Prostate gland (tissue), 2 donors: ENCODE data around the gene FCRLA. TPM values are rescaled to one million over a fixed set of nuclear protein-coding genes. Genes with fewer than 3 reads are reported as not detected.

ENCODE experiments used
- DNase-seq: peaks from one replicate; pipeline ENCODE4 v3.0.0-alpha.2; 2019; ENCODE audit warnings: low spot score
- H3K27ac ChIP-seq, 2 donors: fragments of 200-600 bp; sonication (generic); 2 replicates each; pipeline ENCODE4 v1.5.1; 2017 to 2019
- H3K27me3 ChIP-seq: fragments of 200-600 bp; sonication (generic); replicated peaks from 2 replicates; pipeline ENCODE4 v1.5.1; 2019; ENCODE audit not compliant: insufficient read depth
- H3K36me3 ChIP-seq, 2 donors: fragments of 200-600 bp; sonication (generic); 1 replicate in 1 of 2; 2 replicates in 1 of 2; pipeline versions ENCODE4 v1.5.1 to v1.8.1; 2017 to 2019
- H3K4me1 ChIP-seq: fragments of 200-600 bp; sonication (generic); replicated peaks from 2 replicates; pipeline ENCODE4 v1.5.1; 2019
- H3K4me3 ChIP-seq, 2 donors: fragments of 200-600 bp; sonication (generic); 2 replicates each; pipeline ENCODE4 v1.5.1; 2017 to 2019
- H3K9me3 ChIP-seq: fragments of 200-600 bp; sonication (generic); 2 replicates; pipeline ENCODE4 v1.5.1; 2017
- CTCF ChIP-seq, 4 experiments: fragments of 200-600 bp in 2 of 4; fragments of 450-650 bp in 2 of 4; sonication (generic) in 2 of 4; IDR thresholded peaks; 1 replicate in 3 of 4; 2 replicates in 1 of 4; pipeline ENCODE4 v1.5.1; 2016 to 2019; ENCODE audit warnings: antibody characterized with exemption in 4 of 4, mild to moderate bottlenecking in 2 of 4, moderate library complexity in 2 of 4
- POLR2A ChIP-seq: fragments of 450-650 bp; IDR thresholded peaks from one replicate; pipeline ENCODE4 v1.6.1; 2016; ENCODE audit warnings: antibody characterized with exemption, mild to moderate bottlenecking
- POLR2AphosphoS5 ChIP-seq: sonication (generic); formaldehyde crosslinking; IDR thresholded peaks from one replicate; pipeline ENCODE4 v1.6.1; 2017; ENCODE audit warnings: antibody characterized with exemption
- WGBS: methylation state at CpG from one replicate; pipeline ENCODE4 v1.1.5; 2018; 5-methylcytosine and 5-hydroxymethylcytosine counted together
- intact Hi-C: fragments of 100-400 bp; cut with DNase I; formaldehyde crosslinking; loops from one replicate; pipeline ENCODE4 v1.14.2; 2022
- total RNA-seq, 2 donors: library from RNA; depleted of rRNA; stranded (reverse); fragments of >200 nt; gene quantifications; one replicate each; pipeline ENCODE4 v1.1.0, GENCODE V29; 2016

The FCRLA gene
- total RNA-seq, 2 donors from 2014 or later = not detected

DNA sequence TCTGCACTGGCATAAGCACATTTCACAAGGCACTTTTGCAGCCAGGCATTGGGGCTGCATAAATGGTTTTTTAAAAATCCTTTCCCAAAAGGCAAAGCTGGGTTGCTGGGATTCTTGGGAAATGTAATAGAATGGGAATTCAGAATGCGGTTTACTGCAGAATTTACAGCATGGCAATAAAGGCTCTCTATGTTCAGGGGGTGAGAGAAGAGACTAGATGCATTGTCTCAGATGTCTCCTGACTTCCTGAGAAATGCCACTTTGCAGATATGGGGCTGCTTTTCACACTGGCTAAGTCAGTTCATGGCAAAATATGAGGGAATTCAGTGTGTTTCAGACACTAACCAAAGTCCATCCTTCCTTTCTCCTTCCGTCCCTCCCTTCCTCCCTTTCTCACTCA lies 30.6 kb upstream of the FCRLA start:
- Histone ChIP-seq H3K4me1 (no peaks in the 10 kb centered on the region), H3K4me3 (no peak overlapping the region), H3K27ac (no peak overlapping the region), H3K9me3 (no peaks in the 10 kb centered on the region), H3K36me3 (no peaks in the 10 kb centered on the region), H3K27me3 (no peaks in the 10 kb centered on the region)
- intact Hi-C loops = no loop called here
- DNase-seq = no peak
- TF ChIP-seq POLR2AphosphoS5 (no peak), CTCF (IDR thresholded peaks at IDR 0.05) (no peak), POLR2A (no peak)
- WGBS = 82% methylated on average over 2 of the region's 2 CpGs

DNA sequence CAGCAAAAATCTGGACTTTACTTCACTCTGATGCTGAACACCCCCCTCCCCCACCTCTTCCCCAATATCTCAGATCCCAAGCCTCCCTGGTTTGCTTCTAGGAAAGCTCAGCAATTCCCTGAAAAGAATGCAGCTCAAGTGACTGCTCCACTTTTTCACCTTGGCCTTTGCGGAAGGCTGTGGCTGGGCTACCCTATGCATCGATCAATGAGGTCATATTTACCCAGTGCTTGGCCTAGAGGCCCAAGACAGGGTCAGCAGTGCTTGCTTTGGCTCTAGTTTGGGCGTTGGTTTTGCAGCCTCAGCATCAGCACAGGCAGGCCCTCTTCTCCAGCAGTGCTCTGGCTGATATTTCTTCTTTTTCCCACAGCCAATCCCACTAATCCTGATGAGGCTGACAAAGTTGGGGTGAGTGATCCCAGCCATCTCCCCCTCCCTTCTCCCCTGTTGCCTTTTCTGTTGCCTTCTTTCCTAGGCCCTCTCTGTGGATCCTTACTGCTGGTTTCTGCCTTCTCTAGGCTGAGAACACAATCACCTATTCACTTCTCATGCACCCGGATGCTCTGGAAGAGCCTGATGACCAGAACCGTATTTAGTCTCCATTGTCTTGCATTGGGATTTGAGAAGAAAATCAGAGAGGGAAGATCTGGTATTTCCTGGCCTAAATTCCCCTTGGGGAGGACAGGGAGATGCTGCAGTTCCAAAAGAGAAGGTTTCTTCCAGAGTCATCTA lies 29.9 kb upstream of the FCRLA start:
- Histone ChIP-seq H3K27ac (no peak overlapping the region), H3K36me3 (no peaks in the 10 kb centered on the region), H3K4me3 (no peak overlapping the region), H3K9me3 (no peaks in the 10 kb centered on the region), H3K4me1 (no peaks in the 10 kb centered on the region), H3K27me3 (no peaks in the 10 kb centered on the region)
- no peak for DNase-seq
- intact Hi-C loops = no loop called here
- 78% methylated on average over 5 of the region's 5 CpGs for WGBS
- no peak for TF ChIP-seq POLR2AphosphoS5
- TF ChIP-seq CTCF (IDR thresholded peaks at IDR 0.05) = no peak
- TF ChIP-seq POLR2A = no peak

DNA sequence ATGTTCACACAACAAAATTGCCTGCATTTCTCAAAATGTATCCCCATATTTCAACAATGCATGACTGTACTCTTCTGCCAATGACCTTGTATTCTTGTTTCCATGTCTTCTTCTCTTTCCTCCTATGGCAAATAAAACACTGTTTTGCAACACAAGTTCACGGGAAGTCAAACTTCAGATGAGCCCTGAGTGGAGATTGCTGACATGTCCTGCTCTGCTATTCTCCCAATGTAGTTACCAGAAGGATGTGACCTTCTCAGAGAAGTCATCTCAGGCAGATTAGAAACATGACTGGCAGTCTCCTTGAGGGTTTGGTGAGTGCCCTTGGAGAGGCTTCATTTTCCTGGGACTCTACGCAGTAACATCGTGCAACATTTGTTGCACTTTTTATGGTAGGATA lies 28.5 kb upstream of the FCRLA start:
- no peaks in the 10 kb centered on the region for H3K9me3 ChIP-seq
- H3K4me3 ChIP-seq = no peak overlapping the region
- WGBS = 89% methylated on average over 3 of the region's 3 CpGs
- intact Hi-C loops = no loop called here
- H3K27ac ChIP-seq = no peak overlapping the region
- no peaks in the 10 kb centered on the region for H3K36me3 ChIP-seq
- TF ChIP-seq POLR2AphosphoS5 (no peak), CTCF (IDR thresholded peaks at IDR 0.05) (no peak), POLR2A (no peak)
- H3K27me3 ChIP-seq = no peaks in the 10 kb centered on the region
- no peaks in the 10 kb centered on the region for H3K4me1 ChIP-seq
- DNase-seq = no peak

DNA sequence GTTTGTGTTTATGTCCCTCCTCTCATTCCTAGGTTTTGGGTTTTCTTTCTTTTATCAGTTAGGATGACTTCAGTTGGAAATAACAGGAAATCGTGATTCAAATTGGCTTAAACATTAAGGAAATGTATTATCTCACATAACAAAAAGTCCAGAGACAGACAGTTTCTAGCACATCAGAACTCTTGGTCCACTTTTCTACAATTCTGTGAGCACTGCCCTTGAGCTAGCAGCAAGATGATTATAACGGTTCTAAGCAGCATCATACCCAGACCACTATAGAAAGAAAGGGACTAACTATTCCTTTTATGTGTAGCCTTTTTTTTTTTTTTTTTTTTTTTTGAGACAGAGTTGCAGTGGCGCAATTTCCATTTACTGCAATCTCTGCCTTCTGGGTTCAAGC lies 25.1 kb upstream of the FCRLA start:
- H3K36me3 ChIP-seq = no peaks in the 10 kb centered on the region
- no peaks in the 10 kb centered on the region for H3K27me3 ChIP-seq
- intact Hi-C loops = no loop called here
- H3K27ac ChIP-seq = no peak overlapping the region
- TF ChIP-seq CTCF (IDR thresholded peaks at IDR 0.05) = no peak
- TF ChIP-seq POLR2AphosphoS5 = no peak
- TF ChIP-seq POLR2A = no peak
- no peaks in the 10 kb centered on the region for H3K9me3 ChIP-seq
- DNase-seq = no peak
- no peaks in the 10 kb centered on the region for H3K4me1 ChIP-seq
- WGBS = 82% methylated on average over 3 of the region's 3 CpGs
- no peak overlapping the region for H3K4me3 ChIP-seq

DNA sequence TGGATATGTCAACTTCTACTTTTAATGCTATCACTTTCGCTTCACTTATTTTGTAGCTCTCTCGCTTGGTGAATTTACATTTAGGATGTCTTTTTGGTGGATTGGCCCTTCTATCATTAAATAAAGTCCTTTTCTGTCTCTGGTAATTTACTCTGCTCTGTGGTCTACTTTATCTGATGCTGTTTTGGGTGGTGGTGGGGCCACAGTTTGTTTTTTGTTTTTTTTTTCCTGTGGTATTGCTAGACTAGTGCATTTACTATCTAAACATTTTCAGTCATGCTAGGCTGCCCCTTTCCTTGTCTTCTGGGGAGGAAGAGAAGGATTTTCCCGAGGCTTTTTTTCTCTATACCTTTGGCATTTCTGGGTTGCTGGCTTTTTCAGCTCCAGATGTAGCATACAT lies 18.1 kb upstream of the FCRLA start:
- no peak for TF ChIP-seq POLR2AphosphoS5
- TF ChIP-seq POLR2A = no peak
- TF ChIP-seq CTCF (IDR thresholded peaks at IDR 0.05) = no peak
- Histone ChIP-seq H3K9me3 (no peaks in the 10 kb centered on the region), H3K4me1 (no peaks in the 10 kb centered on the region), H3K27me3 (peaks cover 4% of the 10 kb centered on the region), H3K27ac (no peak overlapping the region), H3K4me3 (no peak overlapping the region), H3K36me3 (no peaks in the 10 kb centered on the region)
- intact Hi-C loops = no loop called here
- no peak for DNase-seq
- 75% methylated on average over 3 of the region's 3 CpGs for whole genome bisulfite sequencing
